CD4-positive, alpha-beta T cell treated with Interleukin-1 beta for 1 hour (primary cell): Measurements from ENCODE around the gene MAPK14.

Source experiments
- DNase-seq, 2 donors: peaks; one replicate each; pipeline ENCODE4 v3.0.0-alpha.2; 2020 to 2022

The MAPK14 gene

GRCh38 chr6:36038120-36038876 lies 10.7 kb downstream of the MAPK14 start:
- DNase-seq, result no peak

- no peak for DNase-seq
Observed at GRCh38 chr6:36039112-36039511, 11.5 kb downstream of the MAPK14 start.

- DNase-seq, result no peak
Observed at GRCh38 chr6:36040958-36041357, 13.3 kb downstream of the MAPK14 start.

GRCh38 chr6:36042618-36043260 lies 15.1 kb downstream of the MAPK14 start:
- no peak for DNase-seq

- DNase-seq, result no peak
Observed at GRCh38 chr6:36049582-36049981, 22.0 kb downstream of the MAPK14 start.

GRCh38 chr6:36050305-36050704 lies 22.7 kb downstream of the MAPK14 start:
- DNase-seq, result no peak

- no peak for DNase-seq
Observed at GRCh38 chr6:36050947-36051710, 23.5 kb downstream of the MAPK14 start.

GRCh38 chr6:36052097-36052496 lies 24.5 kb downstream of the MAPK14 start:
- DNase-seq, result no peak

GRCh38 chr6:36053878-36054277 lies 26.3 kb downstream of the MAPK14 start:
- no peak for DNase-seq

GRCh38 chr6:36054415-36054814 lies 26.8 kb downstream of the MAPK14 start:
- DNase-seq, result no peak

GRCh38 chr6:36054956-36055355 lies 27.3 kb downstream of the MAPK14 start:
- DNase-seq, result no peak

GRCh38 chr6:36056178-36056577 lies 28.6 kb downstream of the MAPK14 start:
- no peak for DNase-seq

- no peak for DNase-seq
Observed at GRCh38 chr6:36061236-36061635, 33.6 kb downstream of the MAPK14 start.

GRCh38 chr6:36062247-36062646 lies 34.6 kb downstream of the MAPK14 start:
- DNase-seq, result no peak

GRCh38 chr6:36063318-36064060 lies 35.9 kb downstream of the MAPK14 start:
- DNase-seq, result no peak

GRCh38 chr6:36064770-36065396 lies 37.3 kb downstream of the MAPK14 start:
- DNase-seq, result no peak

- no peak for DNase-seq
Observed at GRCh38 chr6:36065916-36066315, 38.3 kb downstream of the MAPK14 start.

- DNase-seq, result no peak
Observed at GRCh38 chr6:36066817-36067216, 39.2 kb downstream of the MAPK14 start.

GRCh38 chr6:36067374-36068011 lies 39.9 kb downstream of the MAPK14 start:
- DNase-seq, result no peak

GRCh38 chr6:36068012-36068392 lies 40.4 kb downstream of the MAPK14 start:
- DNase-seq, result no peak

GRCh38 chr6:36068586-36068985 lies 41.0 kb downstream of the MAPK14 start:
- DNase-seq, result no peak

GRCh38 chr6:36069573-36069972 lies 42.0 kb downstream of the MAPK14 start:
- no peak for DNase-seq
